NAMALWA (cell line): ENCODE results near the gene TNK2.
A peak's percentile ranks its signal among the peaks of the same experiment; 100 is the strongest.
"Not testable (repeated sequence)": the region's sequence is repeated elsewhere in the genome, so short reads cannot be mapped to it uniquely, and the experiment has no call there.

Experiments
- DNase-seq: peaks from one replicate; pipeline ENCODE4 v3.0.0-alpha.2; 2015; ENCODE audit warnings: low spot score

The TNK2 gene

GRCh38 chr3:195916991-195917390 lies 8.6 kb upstream of the TNK2 start:
- no peak for DNase-seq

GRCh38 chr3:195916291-195916690 lies 7.9 kb upstream of the TNK2 start:
- no peak for DNase-seq

DNA sequence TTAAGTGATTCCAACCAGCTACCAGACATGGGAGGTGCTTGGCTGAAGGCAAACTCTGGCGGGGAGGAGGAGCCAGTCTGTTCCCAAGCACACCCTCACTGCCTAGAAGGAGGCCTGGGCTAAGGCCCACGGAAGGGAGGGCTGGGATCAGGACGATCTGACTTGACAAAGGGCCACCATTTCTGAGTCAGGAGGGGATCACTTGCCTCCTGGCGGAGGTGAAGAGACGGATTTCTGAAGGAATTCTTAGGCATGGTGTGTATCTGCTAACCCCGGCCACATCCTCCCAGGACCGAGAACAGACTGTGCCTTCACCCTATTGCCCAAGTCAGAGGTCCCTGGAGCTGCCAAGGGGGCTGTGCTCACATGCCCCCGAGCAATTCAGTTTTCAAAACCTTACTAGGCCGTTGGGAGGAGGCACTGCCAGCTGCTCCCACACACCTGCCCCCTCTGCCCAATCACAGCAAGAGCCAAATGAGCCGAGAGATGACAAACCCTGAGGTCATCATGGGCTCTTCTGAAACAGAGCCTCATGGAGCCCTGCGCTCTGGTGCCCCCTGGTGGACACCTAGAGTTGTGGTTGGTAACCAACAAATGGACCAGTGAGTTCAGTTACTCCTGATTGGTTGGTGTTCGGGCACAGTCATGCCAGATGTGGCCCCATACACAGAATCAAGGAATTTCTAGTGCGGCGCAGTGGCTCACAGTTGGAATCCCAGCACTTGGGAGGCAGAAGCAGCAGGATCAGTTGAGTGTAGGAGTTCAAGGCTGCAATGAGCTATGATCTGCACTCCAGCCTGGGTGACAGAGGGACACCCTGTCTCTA lies 6.5 kb upstream of the TNK2 start:
- DNase-seq, result peak; percentile 97

GRCh38 chr3:195914146-195914545 lies 5.8 kb upstream of the TNK2 start:
- DNase-seq, result not testable (repeated sequence)

DNA sequence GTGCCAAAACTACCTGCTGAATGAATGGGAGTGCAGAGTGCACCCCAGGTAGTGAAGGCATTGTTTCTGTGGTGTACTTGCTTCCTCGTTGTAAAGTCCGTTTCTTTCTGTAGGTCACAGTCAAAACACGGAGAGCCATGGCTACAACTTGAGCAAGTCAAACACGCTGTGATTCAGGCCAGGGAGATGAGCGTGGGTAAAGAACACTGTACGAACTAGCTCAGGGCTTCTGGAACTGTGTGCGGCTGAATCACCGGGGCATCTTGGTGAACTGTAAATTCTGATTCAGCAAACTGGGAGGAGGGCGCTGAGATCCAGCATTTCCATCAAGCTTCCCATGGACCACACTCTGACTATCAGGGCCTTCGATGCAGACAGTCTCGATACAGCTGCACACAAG lies 5.0 kb upstream of the TNK2 start:
- no peak for DNase-seq

DNA sequence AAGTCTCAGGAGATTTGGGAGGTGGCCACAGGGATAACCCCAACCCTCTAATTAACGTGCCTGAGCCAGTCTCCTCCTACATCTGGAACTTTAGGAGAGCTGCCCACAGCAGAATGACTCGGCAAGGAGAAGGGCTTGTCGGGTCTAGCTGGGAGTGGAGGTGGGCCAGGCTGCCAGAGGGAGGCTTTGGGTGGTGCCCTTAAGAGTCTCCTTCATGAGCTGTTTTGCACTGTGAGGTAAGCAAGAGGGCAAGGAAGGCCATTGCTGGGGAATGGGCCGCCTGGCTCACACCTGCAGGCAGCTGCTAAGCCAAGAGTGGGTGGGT lies 3.6 kb upstream of the TNK2 start:
- no peak for DNase-seq

DNA sequence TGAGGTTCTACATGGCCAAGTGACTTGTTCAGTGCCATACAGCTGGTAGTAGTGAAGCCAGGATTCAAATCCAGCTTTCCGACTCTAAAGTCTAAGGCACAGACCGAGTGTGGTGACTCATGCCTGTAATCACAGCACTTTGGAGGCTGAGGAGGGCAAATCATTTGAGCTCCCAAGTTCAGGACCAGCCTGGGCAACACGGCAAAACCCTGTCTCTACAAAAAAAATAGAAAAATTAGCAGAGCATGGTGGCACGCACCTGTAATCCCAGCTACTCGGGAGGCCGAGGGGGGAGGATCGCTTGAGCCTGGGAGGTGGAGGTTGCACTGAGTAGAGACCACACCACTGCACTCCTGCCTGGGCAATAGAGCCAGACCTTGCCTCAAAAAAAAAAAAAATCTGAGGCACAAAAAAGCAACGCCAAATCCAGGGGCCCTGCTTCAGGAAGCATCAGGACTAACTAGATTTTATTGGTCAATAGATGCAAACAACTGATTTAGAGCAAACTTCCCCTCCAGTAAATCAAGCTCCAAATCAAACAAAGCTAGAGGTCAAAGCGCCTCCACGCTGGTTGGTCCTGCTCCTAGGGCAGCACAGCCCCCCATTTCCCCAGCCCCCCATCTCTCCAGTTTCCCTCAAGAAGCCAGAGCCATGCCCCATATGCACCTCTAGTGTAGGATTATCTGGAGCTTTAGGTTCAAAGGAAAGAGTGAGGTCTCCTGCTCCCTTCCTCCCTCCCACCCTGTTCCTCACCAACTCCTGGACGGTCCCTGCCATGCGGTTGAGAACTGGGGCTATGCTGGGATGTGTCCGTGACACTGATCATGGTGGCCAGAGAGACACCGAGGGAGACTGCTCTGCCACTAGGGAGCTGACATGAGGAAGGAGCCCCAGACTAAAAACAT lies 2.9 kb upstream of the TNK2 start:
- no peak for DNase-seq

GRCh38 chr3:195910499-195910845 lies 2.1 kb upstream of the TNK2 start:
- DNase-seq, result no peak

DNA sequence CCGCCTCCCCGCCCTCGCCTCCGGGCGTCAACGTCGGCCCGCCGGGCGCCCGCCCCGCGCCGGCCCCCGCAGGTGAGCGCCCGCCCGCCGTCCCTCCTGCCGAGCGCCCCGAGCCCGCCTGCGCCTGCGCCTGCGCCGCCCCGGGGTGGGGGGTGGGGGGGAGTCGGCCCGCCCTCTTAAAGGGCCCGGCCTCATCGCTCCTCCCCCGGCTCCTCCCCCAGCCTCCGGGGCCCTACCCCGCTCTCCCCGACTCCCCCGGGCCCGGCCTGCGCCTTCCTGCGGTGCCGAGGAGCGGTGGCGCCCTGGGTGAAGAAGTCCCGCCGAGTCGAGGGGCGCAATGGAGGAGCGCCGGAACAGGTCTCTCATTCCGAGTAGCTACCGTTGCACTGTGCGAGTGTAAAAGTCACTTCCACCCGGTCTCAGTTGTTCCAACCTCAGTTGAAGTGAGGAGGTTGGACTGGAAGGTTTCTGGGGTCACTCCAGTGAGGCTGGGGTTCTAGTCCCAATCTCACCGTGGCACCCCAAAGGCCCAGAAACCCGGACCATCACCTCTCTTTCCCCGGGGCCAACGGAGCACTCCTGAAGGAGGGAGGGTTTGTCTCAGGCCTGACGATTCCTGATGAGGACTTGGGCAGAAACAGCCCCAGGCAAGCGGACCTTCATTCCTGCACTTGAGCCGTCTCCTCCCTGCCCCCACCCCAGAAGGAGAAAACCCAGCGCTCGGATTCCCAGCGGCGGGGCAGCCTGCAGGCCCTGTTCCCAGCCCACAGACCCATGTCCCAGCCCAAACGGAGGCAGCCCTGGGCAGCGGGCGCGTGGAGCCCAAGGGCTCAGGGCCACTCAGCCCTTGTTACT lies 1.5 kb upstream of the TNK2 start:
- peak; percentile 85 for DNase-seq

DNA sequence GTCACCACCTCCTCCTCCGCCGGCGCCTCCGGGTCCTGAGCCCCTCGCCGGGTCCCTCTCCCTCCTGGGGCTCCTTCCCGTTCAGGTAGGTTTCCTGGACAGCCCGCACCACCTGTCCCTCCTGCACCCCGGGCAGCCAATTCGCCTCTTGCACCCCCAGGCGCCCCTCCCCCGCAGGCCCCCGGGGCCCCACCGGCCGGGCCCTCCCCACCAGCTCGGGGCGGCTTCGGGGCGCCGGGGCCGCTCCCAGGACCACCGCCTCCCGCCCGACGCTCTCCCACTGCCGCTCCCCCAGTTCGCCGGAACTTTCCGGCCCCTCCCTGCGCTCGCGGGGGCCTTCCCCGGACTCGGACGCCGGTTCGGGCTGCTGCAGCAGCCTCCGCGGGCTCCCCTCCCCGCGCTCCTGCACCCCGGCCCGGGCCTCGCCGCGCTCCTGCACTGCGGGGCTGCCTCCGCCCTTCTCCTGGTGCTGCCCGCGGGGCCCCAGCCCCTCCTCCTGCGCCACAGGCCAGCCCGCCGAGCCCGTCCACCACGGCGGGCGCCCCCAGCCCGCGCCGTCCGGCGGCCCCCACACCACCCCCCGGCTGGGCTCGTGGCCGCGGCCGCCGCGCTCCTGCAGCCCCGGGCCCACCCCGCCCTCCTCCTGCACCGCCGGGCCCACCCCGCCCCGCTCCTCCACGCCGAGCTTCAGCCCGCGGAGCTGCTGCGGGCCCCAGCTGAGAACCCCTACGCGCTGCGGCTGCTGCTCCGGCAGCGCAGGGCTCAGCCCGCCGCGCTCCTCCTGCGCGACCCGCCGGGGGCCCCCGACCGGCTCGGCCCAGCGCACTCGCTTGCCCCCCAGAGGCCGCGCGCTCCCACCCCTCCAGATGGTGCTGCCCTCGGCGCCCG lies 587 bp upstream of the TNK2 start:
- DNase-seq, result peak; percentile 72

DNA sequence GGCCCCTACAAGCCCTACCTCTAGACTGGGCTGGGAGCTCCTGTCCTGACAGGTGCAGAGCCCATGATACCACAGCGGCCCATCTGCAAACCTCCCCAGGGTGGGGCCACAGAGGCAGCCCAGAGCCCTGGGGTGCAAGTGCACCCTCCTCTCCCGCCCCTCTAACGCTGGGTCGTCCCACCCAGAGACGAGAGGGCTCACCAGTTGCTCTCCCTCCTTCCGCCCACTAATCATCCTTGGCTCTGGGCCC lies 742 bp downstream of the TNK2 start:
- DNase-seq, result peak; percentile 90

GRCh38 chr3:195906865-195907683 lies 1.3 kb downstream of the TNK2 start:
- peak; percentile 89 for DNase-seq

DNA sequence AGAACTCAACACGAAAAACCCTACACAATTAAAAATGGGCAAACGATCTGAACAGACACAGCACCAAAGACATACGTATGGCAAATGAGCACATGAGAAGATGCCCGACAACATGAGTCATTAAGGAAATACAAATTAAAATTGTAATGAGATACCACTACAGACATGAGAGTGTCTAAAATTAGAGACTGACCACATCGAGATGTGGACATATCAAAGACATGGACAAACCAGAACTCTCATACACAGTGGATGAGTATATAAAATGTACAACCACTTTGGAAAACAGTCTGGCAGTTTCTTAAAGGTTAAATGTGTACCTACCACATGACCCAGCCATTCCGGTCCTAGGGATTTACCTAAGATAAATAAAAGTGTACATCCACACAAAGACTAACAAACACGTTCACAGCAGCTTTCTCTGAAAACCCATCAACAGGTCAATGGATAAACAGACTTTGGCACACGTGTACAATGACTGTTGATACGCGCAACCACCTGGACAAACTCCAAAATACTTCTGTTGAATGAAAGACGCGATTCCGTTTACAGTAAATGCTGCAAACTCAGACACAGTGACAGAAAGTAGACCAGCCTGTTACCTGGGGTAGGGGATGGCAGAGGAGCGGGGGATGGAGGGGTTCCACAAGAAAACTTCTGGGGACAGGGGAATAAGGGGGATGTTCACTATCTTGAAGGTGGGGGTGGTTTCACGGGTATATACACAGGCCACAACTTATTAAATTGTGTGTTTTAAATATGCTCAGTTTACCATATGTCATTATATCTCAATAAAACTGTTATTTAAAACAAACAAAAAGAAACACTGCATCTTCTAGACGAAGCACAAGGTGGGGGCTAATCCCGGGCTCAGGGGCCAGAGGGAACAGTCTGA lies 2.1 kb downstream of the TNK2 start:
- peak; percentile 76 for DNase-seq

GRCh38 chr3:195904368-195904767 lies 4.0 kb downstream of the TNK2 start:
- peak; percentile 48 for DNase-seq

DNA sequence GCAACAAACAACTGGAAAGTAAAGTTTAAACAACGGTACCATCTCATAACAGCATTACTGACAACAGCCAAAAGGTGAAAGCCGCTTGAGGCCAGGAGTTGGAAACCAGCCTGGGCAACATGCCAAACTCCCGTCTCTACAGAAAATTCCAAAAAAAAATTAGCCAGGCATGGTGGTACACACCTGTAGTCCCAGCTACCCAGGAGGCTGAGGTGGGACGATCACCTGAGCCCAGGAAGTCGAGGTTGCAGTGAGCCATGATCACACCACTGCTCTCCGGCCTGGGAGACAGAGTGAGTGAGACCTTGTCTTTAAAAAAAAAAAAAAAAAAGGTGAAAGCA lies 4.4 kb downstream of the TNK2 start:
- DNase-seq, result no peak

GRCh38 chr3:195902634-195903033 lies 5.7 kb downstream of the TNK2 start:
- not testable (repeated sequence) for DNase-seq

DNA sequence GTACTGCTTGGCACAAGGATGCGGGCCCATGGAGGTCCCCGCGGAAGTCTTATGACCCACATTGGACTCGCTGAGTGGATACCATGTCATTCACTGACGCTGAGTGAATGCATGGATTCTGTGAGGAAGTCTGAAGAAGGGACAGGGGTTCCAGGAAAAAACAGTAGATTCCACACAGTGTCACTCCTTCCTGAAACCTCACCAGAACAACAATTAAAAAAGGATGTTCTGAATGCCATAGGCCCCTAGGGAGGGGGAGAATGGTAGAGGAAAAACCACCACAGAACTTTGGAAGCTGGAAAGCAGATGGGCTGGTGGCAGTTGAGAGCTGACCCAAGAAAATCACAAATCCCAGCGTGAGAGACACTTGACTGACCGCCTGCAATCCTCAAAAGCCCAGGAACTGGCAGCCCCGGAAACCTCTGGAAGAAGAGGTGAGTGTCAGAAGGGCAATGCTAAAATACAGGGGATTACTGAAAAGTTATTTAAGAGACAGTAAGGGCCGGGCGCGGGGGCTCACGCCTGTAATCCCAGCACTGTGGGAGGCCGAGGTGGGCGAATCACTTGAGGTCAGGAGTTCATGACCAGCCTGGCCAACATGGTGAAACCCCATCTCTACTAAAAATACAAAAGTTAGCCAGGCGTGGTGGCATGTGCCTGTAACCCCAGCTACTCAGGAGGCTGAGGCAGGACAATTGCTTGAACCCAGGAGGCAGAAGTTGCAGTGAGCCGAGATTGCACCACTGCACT lies 6.3 kb downstream of the TNK2 start:
- DNase-seq, result not testable (repeated sequence)

DNA sequence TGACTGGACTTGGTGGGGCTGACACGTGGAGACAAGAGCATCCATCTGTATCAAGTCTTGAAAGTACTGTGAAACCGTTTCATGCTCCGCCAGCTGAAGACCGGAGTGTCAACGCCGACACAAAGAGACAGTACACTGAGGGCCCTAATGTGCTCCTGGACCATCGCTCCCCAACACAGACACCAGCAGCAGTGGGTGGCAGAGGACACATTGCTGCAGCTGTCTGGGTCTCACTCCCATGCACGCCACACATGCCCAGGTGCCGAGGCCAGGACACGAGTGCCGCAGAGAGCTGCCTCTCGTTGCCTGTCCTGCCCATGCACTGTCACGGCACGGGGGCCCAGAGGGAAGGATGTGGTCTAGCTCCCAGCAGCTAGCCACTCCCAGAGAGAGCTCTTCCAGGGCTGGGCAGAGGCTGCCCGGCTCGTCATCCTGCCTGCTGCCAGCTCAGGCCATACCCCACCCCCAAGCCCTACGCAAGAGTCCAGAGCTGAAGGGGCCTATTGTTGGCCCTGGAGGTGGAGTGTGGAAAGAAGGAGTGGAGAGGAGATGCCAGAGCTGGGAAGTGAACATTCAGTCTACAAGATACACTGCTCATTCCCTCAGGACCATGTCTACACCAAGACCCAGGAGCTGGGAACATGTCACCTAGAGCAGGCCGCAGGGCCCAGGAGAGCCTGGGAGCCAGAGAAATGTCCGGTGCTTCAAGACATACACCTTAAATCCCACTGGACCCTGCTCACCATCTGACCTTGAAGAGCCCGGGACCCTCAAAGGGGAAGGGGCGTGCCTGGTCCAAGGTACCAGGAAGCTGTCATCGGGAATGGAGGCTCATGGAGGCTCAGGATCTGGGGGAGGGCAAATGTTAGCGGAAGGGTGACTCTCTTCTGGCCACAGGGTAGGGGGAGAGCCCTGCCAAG lies 7.7 kb downstream of the TNK2 start:
- DNase-seq, result no peak
